WI38 (cell line): ENCODE measurements around the gene DNAL4.

Experiments used
- H3K4me3 ChIP-seq: 2 replicates; pipeline ENCODE4 v1.5.1; 2011; ENCODE audit warnings: low read depth, mild to moderate bottlenecking, control low read depth, low read length
- TF ChIP-seq, protein P1 (sequence below): IDR thresholded peaks from 2 replicates; pipeline ENCODE4 v1.5.1; 2012; ENCODE audit warnings: low read depth, mild to moderate bottlenecking, control low read depth, low read length

The DNAL4 gene

DNA sequence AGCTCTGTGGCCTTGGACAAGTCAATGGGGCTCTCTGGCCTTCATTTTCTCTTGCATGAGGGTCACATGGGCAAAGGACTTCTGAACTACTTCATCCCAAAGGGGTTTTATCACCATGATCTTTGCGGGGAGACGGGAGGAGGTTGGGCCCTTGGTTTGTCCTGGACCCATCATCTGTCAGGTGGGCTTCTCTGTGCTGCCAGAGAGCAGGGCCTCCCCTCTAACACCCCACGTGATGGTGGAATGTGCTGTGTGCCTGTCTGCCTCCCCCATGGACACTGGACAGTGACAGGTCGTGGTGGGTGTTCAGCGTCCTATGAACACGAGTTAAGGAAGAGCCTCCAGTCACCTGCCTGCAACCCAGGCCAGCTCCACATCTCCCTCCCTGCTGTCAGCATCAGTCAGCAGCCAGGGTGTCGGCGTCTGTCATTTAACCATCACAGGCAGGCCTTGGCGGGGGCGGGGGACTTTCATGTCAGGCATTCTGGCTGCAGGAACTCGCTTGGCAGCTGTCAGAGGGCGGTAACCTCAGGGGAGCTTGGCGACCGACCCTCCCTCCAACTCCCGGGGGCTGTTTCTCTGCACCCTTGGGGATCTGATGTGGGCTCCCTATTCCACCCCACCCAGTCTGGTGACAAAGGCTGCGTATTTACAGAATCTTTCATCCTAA, 35.5 kb downstream of the DNAL4 start:
- TF ChIP-seq, protein P1, sequence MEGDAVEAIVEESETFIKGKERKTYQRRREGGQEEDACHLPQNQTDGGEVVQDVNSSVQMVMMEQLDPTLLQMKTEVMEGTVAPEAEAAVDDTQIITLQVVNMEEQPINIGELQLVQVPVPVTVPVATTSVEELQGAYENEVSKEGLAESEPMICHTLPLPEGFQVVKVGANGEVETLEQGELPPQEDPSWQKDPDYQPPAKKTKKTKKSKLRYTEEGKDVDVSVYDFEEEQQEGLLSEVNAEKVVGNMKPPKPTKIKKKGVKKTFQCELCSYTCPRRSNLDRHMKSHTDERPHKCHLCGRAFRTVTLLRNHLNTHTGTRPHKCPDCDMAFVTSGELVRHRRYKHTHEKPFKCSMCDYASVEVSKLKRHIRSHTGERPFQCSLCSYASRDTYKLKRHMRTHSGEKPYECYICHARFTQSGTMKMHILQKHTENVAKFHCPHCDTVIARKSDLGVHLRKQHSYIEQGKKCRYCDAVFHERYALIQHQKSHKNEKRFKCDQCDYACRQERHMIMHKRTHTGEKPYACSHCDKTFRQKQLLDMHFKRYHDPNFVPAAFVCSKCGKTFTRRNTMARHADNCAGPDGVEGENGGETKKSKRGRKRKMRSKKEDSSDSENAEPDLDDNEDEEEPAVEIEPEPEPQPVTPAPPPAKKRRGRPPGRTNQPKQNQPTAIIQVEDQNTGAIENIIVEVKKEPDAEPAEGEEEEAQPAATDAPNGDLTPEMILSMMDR, result no peak
- H3K4me3 ChIP-seq, result no peak overlapping the region

DNA sequence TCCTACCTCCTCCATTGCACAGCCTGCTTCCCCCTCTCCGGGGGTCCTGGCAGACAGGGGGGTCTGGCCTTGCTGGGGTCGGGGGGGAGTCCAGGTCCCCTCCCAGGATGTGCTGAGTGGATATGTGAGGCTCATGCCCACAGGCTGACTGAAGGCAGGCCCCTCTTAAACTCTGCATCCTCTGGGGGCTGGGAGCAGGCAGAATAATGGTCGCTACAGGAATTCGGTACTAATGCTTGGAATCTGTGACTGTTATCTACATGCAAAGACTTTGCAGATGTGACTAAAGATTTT, 36.5 kb downstream of the DNAL4 start:
- TF ChIP-seq, protein P1, result no peak
- no peak overlapping the region for H3K4me3 ChIP-seq

GRCh38 chr22:38756711-38757463, 37.1 kb downstream of the DNAL4 start:
- H3K4me3 ChIP-seq, result peak overlapping the region; percentile 76
- TF ChIP-seq, protein P1, result no peak

DNA sequence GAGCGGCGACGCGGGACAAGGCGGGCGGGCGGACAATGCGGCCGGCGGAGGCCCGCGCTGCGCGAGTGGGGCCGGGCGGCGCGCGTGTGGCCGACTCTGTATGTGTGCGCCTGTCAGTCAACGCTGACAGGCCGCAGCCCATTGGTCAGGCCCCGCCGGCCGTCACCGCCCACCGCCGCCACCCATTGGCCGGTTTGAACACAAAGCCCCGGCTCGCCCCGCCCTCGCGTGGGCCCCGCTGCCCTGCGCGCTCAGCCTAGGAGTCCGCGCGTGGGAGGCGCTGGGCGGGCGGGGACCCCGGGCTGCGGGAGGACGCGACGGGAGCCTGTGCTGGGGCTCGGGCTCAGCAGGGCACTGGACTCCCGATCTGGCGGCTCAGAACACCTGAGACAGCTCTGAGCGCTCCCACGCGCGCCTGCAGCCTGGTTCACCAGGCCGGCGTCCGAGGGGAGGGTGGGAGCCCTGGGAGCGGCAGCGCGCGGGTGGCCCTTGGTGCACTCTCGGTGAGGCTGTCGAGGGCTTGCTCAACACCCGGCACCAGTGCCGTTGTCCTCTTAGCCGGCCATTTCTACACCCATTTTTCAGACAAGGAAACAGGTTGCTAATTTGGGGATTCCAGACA, 37.9 kb downstream of the DNAL4 start, which contains the start of gene SUN2:
Gene SUN2 (minus strand): TSS at position 88 of the 622 bp plus-strand sequence. CDS start 3,370 bp downstream, outside the sequence.
- TF ChIP-seq, protein P1, result no peak
- peak within 1 kb of the TSS; percentile 76 for H3K4me3 ChIP-seq

- H3K4me3 ChIP-seq, result peak overlapping the region; percentile 76
- TF ChIP-seq, protein P1, result no peak
Measured at GRCh38 chr22:38755155-38755910, 38.6 kb downstream of the DNAL4 start.

DNA sequence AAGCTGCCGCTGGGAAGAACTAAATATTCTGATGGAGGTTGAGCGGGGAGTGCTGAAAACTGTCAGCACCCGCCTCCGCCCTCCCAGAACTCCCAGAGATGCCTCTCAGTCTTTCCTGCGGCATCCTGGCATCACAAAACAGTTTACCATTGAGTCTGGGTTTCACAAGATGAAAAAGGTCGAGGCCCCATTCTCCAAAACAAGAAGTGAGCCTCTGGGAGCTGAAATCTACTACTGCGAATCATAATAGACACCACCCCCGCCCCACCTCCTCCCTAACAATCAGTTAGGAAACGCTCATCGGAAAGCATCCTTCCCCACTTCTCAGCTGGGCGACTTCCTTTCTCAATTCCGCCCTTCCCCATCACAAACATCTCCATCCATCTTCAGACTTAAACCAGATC, 39.2 kb downstream of the DNAL4 start:
- TF ChIP-seq, protein P1, result no peak
- peak overlapping the region; percentile 76 for H3K4me3 ChIP-seq
